Activated naive CD8-positive, alpha-beta T cell (primary cell): ENCODE measurements around the gene COL3A1.

Source experiments
- H3K27ac Mint-ChIP-seq: one replicate; pipeline ENCODE4 v1.8.0; 2021; ENCODE audit warnings: mixed read lengths
- H3K27me3 Mint-ChIP-seq: one replicate; pipeline ENCODE4 v1.8.0; 2021; ENCODE audit warnings: mixed read lengths
- H3K36me3 Mint-ChIP-seq: one replicate; pipeline ENCODE4 v1.8.0; 2021; ENCODE audit warnings: mixed read lengths
- H3K4me1 Mint-ChIP-seq: one replicate; pipeline ENCODE4 v1.8.0; 2021; ENCODE audit warnings: low read depth, mixed read lengths
- H3K4me3 Mint-ChIP-seq: one replicate; pipeline ENCODE4 v1.8.0; 2021; ENCODE audit warnings: mild to moderate bottlenecking, mixed read lengths
- H3K9me3 Mint-ChIP-seq: one replicate; pipeline ENCODE4 v1.8.0; 2021; ENCODE audit warnings: low read depth, mixed read lengths

Gene COL3A1

GRCh38 chr2:188974164-188974563 is at the start of gene COL3A1:
Gene COL3A1 (plus strand): TSS chr2:188974373. CDS start chr2:188974490, 117 bp downstream.
- Mint-ChIP-seq H3K27ac (no peak within 1 kb of the TSS), H3K4me3 (no peak within 1 kb of the TSS), H3K4me1 (peaks cover 9% of the 10 kb centered on the region), H3K27me3 (peaks cover 2% of the 10 kb centered on the region), H3K9me3 (no peaks in the 10 kb centered on the region), H3K36me3 (no peaks in the 10 kb centered on the region)

DNA sequence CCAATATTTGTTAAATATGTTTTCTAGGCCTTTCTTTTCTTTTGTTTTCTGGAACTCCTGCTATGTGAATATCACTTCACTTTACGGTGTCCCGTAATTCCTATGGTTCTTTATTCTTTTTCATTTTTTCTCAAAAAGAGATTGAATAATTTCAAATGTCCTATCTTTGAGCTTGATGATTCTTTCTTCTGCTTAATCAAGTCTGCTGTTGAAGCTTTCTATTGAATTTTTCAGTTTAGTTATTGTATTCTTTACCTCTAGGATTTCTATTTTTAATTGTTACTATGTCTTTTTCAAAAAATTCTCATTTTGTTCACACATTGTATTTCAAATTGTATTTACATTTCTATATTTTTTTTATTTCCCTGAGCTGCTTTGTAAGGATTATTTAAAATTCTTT is 45.5 kb upstream of the COL3A1 start:
- H3K36me3 Mint-ChIP-seq = no peaks in the 10 kb centered on the region
- no peak overlapping the region for H3K4me3 Mint-ChIP-seq
- no peaks in the 10 kb centered on the region for H3K4me1 Mint-ChIP-seq
- no peaks in the 10 kb centered on the region for H3K27me3 Mint-ChIP-seq
- H3K9me3 Mint-ChIP-seq = peaks cover 31% of the 10 kb centered on the region
- H3K27ac Mint-ChIP-seq = no peak overlapping the region

- Mint-ChIP-seq H3K4me1 (no peaks in the 10 kb centered on the region), H3K36me3 (no peaks in the 10 kb centered on the region), H3K27me3 (no peaks in the 10 kb centered on the region), H3K9me3 (peaks cover 25% of the 10 kb centered on the region), H3K4me3 (no peak overlapping the region), H3K27ac (no peak overlapping the region)
These were observed 42.8 kb upstream of the COL3A1 start for GRCh38 chr2:188931361-188931760.

GRCh38 chr2:188937228-188938220 is 36.6 kb upstream of the COL3A1 start:
- Mint-ChIP-seq H3K9me3 (no peaks in the 10 kb centered on the region), H3K4me1 (no peaks in the 10 kb centered on the region), H3K36me3 (no peaks in the 10 kb centered on the region), H3K27me3 (peaks cover 2% of the 10 kb centered on the region), H3K4me3 (no peak overlapping the region), H3K27ac (no peak overlapping the region)

DNA sequence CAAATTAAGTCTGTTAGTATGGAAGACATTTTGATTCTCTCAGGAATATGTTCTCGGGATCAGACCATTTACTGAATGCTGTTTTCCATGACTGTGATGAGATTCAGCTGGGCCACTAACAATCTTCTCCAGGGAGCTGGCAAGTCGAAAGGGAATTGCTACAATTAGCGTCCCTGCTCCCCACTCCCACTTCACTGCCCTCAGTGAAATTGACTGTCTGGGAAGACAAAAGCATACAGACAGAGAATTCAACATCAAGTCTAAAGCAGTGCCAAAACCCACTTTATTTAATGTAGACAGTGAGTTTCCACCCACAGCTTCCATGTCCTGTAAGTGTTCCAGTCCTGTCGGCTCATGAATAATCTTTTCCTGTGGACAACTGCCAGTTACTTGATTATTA is 34.0 kb upstream of the COL3A1 start:
- H3K4me1 Mint-ChIP-seq = no peaks in the 10 kb centered on the region
- H3K9me3 Mint-ChIP-seq = no peaks in the 10 kb centered on the region
- H3K36me3 Mint-ChIP-seq = no peaks in the 10 kb centered on the region
- peaks cover 2% of the 10 kb centered on the region for H3K27me3 Mint-ChIP-seq
- no peak overlapping the region for H3K4me3 Mint-ChIP-seq
- H3K27ac Mint-ChIP-seq = no peak overlapping the region

- no peaks in the 10 kb centered on the region for H3K9me3 Mint-ChIP-seq
- H3K27me3 Mint-ChIP-seq = peaks cover 2% of the 10 kb centered on the region
- H3K27ac Mint-ChIP-seq = no peak overlapping the region
- H3K36me3 Mint-ChIP-seq = no peaks in the 10 kb centered on the region
- H3K4me1 Mint-ChIP-seq = no peaks in the 10 kb centered on the region
- no peak overlapping the region for H3K4me3 Mint-ChIP-seq
These were observed 29.7 kb upstream of the COL3A1 start for GRCh38 chr2:188944442-188944841.

- H3K27me3 Mint-ChIP-seq = no peaks in the 10 kb centered on the region
- H3K9me3 Mint-ChIP-seq = no peaks in the 10 kb centered on the region
- H3K4me3 Mint-ChIP-seq = no peak overlapping the region
- no peak overlapping the region for H3K27ac Mint-ChIP-seq
- no peaks in the 10 kb centered on the region for H3K4me1 Mint-ChIP-seq
- no peaks in the 10 kb centered on the region for H3K36me3 Mint-ChIP-seq
These were observed 24.9 kb upstream of the COL3A1 start for GRCh38 chr2:188949046-188949818.

GRCh38 chr2:188952901-188953300 is 21.3 kb upstream of the COL3A1 start:
- H3K27ac Mint-ChIP-seq = no peak overlapping the region
- no peaks in the 10 kb centered on the region for H3K4me1 Mint-ChIP-seq
- H3K36me3 Mint-ChIP-seq = no peaks in the 10 kb centered on the region
- no peak overlapping the region for H3K4me3 Mint-ChIP-seq
- H3K27me3 Mint-ChIP-seq = no peaks in the 10 kb centered on the region
- peaks cover 4% of the 10 kb centered on the region for H3K9me3 Mint-ChIP-seq

DNA sequence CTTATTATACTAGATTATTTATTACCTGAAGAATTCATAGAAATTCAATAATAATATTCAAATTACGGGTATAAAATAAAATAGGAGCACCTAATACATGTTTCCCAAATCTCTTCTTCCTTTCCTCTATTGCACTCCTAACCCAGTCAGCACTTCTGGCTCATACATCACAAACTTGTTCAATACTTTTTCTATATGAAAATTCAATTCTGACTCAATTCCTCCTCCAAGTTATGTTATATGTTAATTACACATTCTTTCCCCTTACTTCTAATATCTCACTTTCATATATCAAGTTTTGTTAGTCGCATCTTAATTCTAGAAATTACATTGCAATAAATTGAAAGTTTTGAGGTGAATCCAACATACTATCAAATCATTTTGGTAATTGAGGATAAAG is 17.9 kb upstream of the COL3A1 start:
- H3K27ac Mint-ChIP-seq = no peak overlapping the region
- H3K4me3 Mint-ChIP-seq = no peak overlapping the region
- peaks cover 3% of the 10 kb centered on the region for H3K27me3 Mint-ChIP-seq
- H3K9me3 Mint-ChIP-seq = peaks cover 10% of the 10 kb centered on the region
- peaks cover 2% of the 10 kb centered on the region for H3K4me1 Mint-ChIP-seq
- H3K36me3 Mint-ChIP-seq = no peaks in the 10 kb centered on the region

DNA sequence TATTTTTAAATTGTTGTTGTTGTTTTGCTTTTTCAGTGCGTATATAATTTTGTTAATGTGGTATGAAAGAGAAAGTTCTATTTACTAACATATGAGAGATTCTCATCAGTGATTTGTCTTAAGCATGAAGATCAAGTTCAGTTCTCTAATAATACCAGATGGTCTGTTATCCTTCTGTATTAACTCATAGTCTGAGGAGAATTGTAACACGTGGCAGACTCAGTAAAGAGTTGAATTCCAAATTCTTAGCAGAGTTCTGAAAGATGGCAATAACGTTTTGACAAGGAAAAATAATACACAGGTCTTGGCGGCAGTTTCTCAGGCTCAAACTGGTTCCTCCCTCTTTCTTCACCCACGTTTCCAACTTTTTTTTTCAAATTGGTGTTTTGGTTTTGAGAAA is 17.2 kb upstream of the COL3A1 start:
- H3K4me1 Mint-ChIP-seq = peaks cover 2% of the 10 kb centered on the region
- no peak overlapping the region for H3K27ac Mint-ChIP-seq
- H3K36me3 Mint-ChIP-seq = no peaks in the 10 kb centered on the region
- H3K4me3 Mint-ChIP-seq = no peak overlapping the region
- peaks cover 10% of the 10 kb centered on the region for H3K9me3 Mint-ChIP-seq
- peaks cover 3% of the 10 kb centered on the region for H3K27me3 Mint-ChIP-seq

GRCh38 chr2:188957646-188958045 is 16.5 kb upstream of the COL3A1 start:
- Mint-ChIP-seq H3K9me3 (peaks cover 10% of the 10 kb centered on the region), H3K4me1 (peaks cover 2% of the 10 kb centered on the region), H3K27ac (no peak overlapping the region), H3K27me3 (peaks cover 3% of the 10 kb centered on the region), H3K4me3 (no peak overlapping the region), H3K36me3 (no peaks in the 10 kb centered on the region)

DNA sequence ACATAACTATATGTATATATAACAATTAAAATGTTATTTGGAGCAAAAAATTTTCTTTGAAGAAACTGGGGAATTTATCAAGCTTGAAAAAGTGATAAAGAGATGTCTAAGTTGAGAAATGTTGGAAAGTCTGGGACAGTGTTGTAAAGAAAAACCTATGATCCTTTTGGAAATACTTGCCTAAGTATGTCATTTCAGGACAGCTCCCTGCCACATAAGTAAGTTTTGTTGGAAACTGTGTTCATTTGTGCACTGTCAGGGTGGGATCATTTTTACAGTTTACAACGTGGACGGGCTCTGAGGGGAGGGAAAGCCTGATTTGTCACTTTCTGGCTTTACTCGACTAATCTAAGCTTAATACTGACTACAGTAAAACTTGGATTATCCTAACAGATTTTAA is 10.4 kb upstream of the COL3A1 start:
- Mint-ChIP-seq H3K27me3 (peaks cover 2% of the 10 kb centered on the region), H3K27ac (no peak overlapping the region)

GRCh38 chr2:188964976-188965546 is 9.1 kb upstream of the COL3A1 start:
- Mint-ChIP-seq H3K9me3 (no peaks in the 10 kb centered on the region), H3K4me1 (no peaks in the 10 kb centered on the region), H3K27ac (no peak overlapping the region), H3K36me3 (no peaks in the 10 kb centered on the region), H3K27me3 (no peaks in the 10 kb centered on the region), H3K4me3 (no peak overlapping the region)

More for the DNA sequence above, 10.4 kb upstream of the COL3A1 start:
- no peak overlapping the region for H3K4me3 Mint-ChIP-seq
- no peaks in the 10 kb centered on the region for H3K36me3 Mint-ChIP-seq
- no peaks in the 10 kb centered on the region for H3K4me1 Mint-ChIP-seq
- no peaks in the 10 kb centered on the region for H3K9me3 Mint-ChIP-seq

DNA sequence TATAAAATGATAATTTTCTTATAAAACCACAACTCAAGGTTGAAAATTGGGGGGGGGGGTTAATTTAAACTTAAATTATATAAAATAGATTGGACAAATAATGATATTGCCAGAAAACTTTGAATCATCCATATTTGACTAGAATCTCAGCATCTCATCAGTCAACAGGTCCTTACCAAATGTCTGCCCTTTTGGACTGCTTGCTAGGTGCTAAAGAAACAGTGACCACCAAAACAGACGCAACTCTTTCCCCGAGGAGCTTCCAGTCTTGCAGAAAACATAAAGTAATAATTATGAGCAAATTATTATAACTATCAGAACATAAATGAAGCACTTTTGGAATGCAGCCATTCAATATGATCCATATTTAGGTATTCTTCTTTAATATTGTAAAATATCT is 8.6 kb upstream of the COL3A1 start:
- Mint-ChIP-seq H3K4me3 (no peak overlapping the region), H3K4me1 (no peaks in the 10 kb centered on the region), H3K36me3 (no peaks in the 10 kb centered on the region), H3K27me3 (no peaks in the 10 kb centered on the region), H3K27ac (no peak overlapping the region), H3K9me3 (no peaks in the 10 kb centered on the region)

DNA sequence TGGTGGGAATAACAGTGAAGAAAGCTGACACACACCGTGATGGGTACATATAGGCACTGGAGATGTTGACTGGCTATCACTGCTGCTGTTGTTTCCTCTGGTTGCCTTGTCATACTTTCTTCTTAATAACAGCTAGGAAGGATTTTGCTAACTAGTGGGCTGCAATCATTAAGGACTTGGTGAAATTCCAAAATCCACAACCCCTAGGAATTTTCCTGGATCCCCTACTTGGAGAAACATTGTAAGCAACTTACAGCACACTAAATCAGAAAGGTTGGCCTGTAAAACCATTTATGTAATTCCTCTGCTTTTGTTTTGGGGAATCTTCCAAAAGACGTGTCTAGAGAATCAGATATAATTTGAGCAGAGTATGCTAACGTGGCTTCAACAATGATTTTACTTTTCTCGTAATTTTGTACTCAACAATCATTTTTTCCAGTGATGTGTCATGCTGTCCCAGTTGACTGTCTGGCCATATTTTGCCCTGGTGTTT is 8.0 kb upstream of the COL3A1 start:
- no peaks in the 10 kb centered on the region for H3K9me3 Mint-ChIP-seq
- H3K36me3 Mint-ChIP-seq = no peaks in the 10 kb centered on the region
- no peak overlapping the region for H3K27ac Mint-ChIP-seq
- no peaks in the 10 kb centered on the region for H3K27me3 Mint-ChIP-seq
- H3K4me3 Mint-ChIP-seq = no peak overlapping the region
- no peaks in the 10 kb centered on the region for H3K4me1 Mint-ChIP-seq
